OCI-LY1 (cell line): Measurements from ENCODE around the gene ELN.

Experiments used
- H2AFZ ChIP-seq: fragments of 200-600 bp; sonication (generic), shearing (Covaris generic); 2 replicates; pipeline ENCODE4 v1.6.0; 2014; ENCODE audit warnings: antibody characterized with exemption, mild to moderate bottlenecking, low read length
- H3F3A ChIP-seq: fragments of 200-600 bp; sonication (generic), shearing (Covaris generic); 2 replicates; pipeline ENCODE4 v1.6.0; 2014; ENCODE audit warnings: mild to moderate bottlenecking, antibody characterized with exemption, low read length, moderate library complexity; ENCODE audit not compliant: insufficient read depth
- H3K27ac ChIP-seq: fragments of 200-600 bp; sonication (generic); 2 replicates; pipeline ENCODE4 v1.5.1; 2014; ENCODE audit warnings: low read length, mixed run types, mild to moderate bottlenecking, low read depth; ENCODE audit not compliant: poor library complexity, severe bottlenecking
- H3K27me3 ChIP-seq: fragments of 200-600 bp; sonication (generic); 2 replicates; pipeline ENCODE4 v1.6.0; 2014; ENCODE audit warnings: antibody characterized with exemption, mild to moderate bottlenecking, low read length, moderate library complexity; ENCODE audit not compliant: insufficient read depth
- H3K36me3 ChIP-seq: fragments of 200-600 bp; sonication (generic); 2 replicates; pipeline ENCODE4 v1.6.1; 2014; ENCODE audit warnings: mild to moderate bottlenecking, antibody characterized with exemption, low read length, moderate library complexity, mixed read lengths; ENCODE audit not compliant: insufficient read depth
- H3K4me1 ChIP-seq: fragments of 200-600 bp; sonication (generic); 2 replicates; pipeline ENCODE4 v1.5.1; 2014; ENCODE audit warnings: mild to moderate bottlenecking, low read length, moderate library complexity; ENCODE audit not compliant: insufficient read depth, severe bottlenecking
- H3K4me2 ChIP-seq: fragments of 200-600 bp; sonication (generic), shearing (Covaris generic); 2 replicates; pipeline ENCODE4 v1.6.1; 2014; ENCODE audit warnings: low read length
- H3K4me3 ChIP-seq: fragments of 200-600 bp; sonication (generic); 2 replicates; pipeline ENCODE4 v1.5.1; 2014; ENCODE audit warnings: low read length, low read depth, mild to moderate bottlenecking, mixed read lengths; ENCODE audit not compliant: poor library complexity, severe bottlenecking
- H3K79me2 ChIP-seq: fragments of 200-600 bp; shearing (Covaris generic); 2 replicates; pipeline ENCODE4 v1.6.1; 2016; ENCODE audit warnings: mixed run types, low read length, mixed read lengths; ENCODE audit not compliant: insufficient read depth
- H3K9ac ChIP-seq: fragments of 200-600 bp; sonication (generic), shearing (Covaris generic); 2 replicates; pipeline ENCODE4 v1.6.1; 2014; ENCODE audit warnings: mild to moderate bottlenecking, low read length, mixed read lengths
- H3K9me2 ChIP-seq: fragments of 200-600 bp; sonication (generic), shearing (Covaris generic); 2 replicates; pipeline ENCODE4 v1.6.1; 2014; ENCODE audit warnings: low read depth, mild to moderate bottlenecking, low read length, mixed read lengths
- H3K9me3 ChIP-seq: fragments of 200-600 bp; shearing (Covaris generic); 2 replicates; pipeline ENCODE4 v1.6.1; 2014; ENCODE audit warnings: low read length, mixed read lengths
- H4K20me1 ChIP-seq: fragments of 200-600 bp; sonication (generic), shearing (Covaris generic); 2 replicates; pipeline ENCODE4 v1.6.0; 2016; ENCODE audit warnings: mild to moderate bottlenecking, low read length; ENCODE audit not compliant: insufficient read depth
- CTCF ChIP-seq: fragments of 200-600 bp; sonication (generic), shearing (Covaris generic); IDR thresholded peaks from 2 replicates; pipeline ENCODE4 v1.5.1; 2017; ENCODE audit warnings: mild to moderate bottlenecking, antibody characterized with exemption, low read length, moderate library complexity, mixed read lengths
- EZH2 ChIP-seq: fragments of 200-600 bp; sonication (generic), shearing (Covaris generic); IDR thresholded peaks from 2 replicates; pipeline ENCODE4 v1.8.0; 2017; ENCODE audit warnings: borderline replicate concordance, mixed run types, mild to moderate bottlenecking, antibody characterized with exemption, low read length, moderate library complexity, mixed read lengths

Gene ELN

GRCh38 chr7:73992101-73992562 lies 35.8 kb upstream of the ELN start:
- no peaks in the 10 kb centered on the region for H3K36me3 ChIP-seq
- peaks cover 4% of the 10 kb centered on the region; the same call in 1 of the 2 replicates for H3K27me3 ChIP-seq
- H3K4me1 ChIP-seq = no peaks in the 10 kb centered on the region
- no peak overlapping the region for H3K4me3 ChIP-seq
- no peaks in the 10 kb centered on the region for H3F3A ChIP-seq
- no peak overlapping the region for H3K4me2 ChIP-seq
- H3K9me3 ChIP-seq = peaks cover 7% of the 10 kb centered on the region; the same call in 1 of the 2 replicates
- H3K79me2 ChIP-seq = no peaks in the 10 kb centered on the region
- no peak overlapping the region for H3K27ac ChIP-seq
- H4K20me1 ChIP-seq = no peaks in the 10 kb centered on the region
- TF ChIP-seq CTCF (no peak), EZH2 (no peak)
- H3K9ac ChIP-seq = no peak overlapping the region
- no peaks in the 10 kb centered on the region for H3K9me2 ChIP-seq
- H2AFZ ChIP-seq = no peak overlapping the region

GRCh38 chr7:73994023-73994422 lies 34.0 kb upstream of the ELN start:
- no peak overlapping the region for H2AFZ ChIP-seq
- H4K20me1 ChIP-seq = no peaks in the 10 kb centered on the region
- no peak overlapping the region for H3K9ac ChIP-seq
- TF ChIP-seq CTCF (no peak), EZH2 (no peak)
- H3K27ac ChIP-seq = no peak overlapping the region
- H3K4me3 ChIP-seq = no peak overlapping the region
- no peaks in the 10 kb centered on the region for H3K4me1 ChIP-seq
- no peaks in the 10 kb centered on the region for H3K9me2 ChIP-seq
- peaks cover 7% of the 10 kb centered on the region; the same call in 1 of the 2 replicates for H3K9me3 ChIP-seq
- H3K27me3 ChIP-seq = peaks cover 4% of the 10 kb centered on the region; the same call in 1 of the 2 replicates
- no peaks in the 10 kb centered on the region for H3K36me3 ChIP-seq
- H3K4me2 ChIP-seq = no peak overlapping the region
- no peaks in the 10 kb centered on the region for H3F3A ChIP-seq
- H3K79me2 ChIP-seq = no peaks in the 10 kb centered on the region

- Histone ChIP-seq H3K36me3 (no peaks in the 10 kb centered on the region), H3K4me1 (no peaks in the 10 kb centered on the region), H3K9me3 (peaks cover 7% of the 10 kb centered on the region; the same call in 1 of the 2 replicates), H3K27ac (no peak overlapping the region), H4K20me1 (no peaks in the 10 kb centered on the region), H3K9ac (no peak overlapping the region), H3K27me3 (peaks cover 4% of the 10 kb centered on the region; the same call in 1 of the 2 replicates), H3K4me2 (no peak overlapping the region), H3K79me2 (no peaks in the 10 kb centered on the region), H3F3A (no peaks in the 10 kb centered on the region), H2AFZ (no peak overlapping the region), H3K4me3 (no peak overlapping the region), H3K9me2 (no peaks in the 10 kb centered on the region)
- TF ChIP-seq EZH2 (no peak), CTCF (no peak)
Observed at GRCh38 chr7:73994761-73995160, 33.2 kb upstream of the ELN start.
